HG03442 (cell line): ENCODE results near the gene TMEM250.
"Not testable (repeated sequence)": the region's sequence is repeated elsewhere in the genome, so short reads cannot be mapped to it uniquely, and the experiment has no call there.

Source experiments
- ATAC-seq: cut with Tn5 transposase; IDR thresholded peaks from one replicate; pipeline ENCODE4 v1.9.1; 2021; ENCODE audit warnings: mild to moderate bottlenecking, moderate library complexity; ENCODE audit not compliant: unreplicated experiment

Gene TMEM250

GRCh38 chr9:136114610-136115009, 4.1 kb downstream of the TMEM250 start:
- no peak for ATAC-seq

- no peak for ATAC-seq
These were observed 6.1 kb downstream of the TMEM250 start for GRCh38 chr9:136112541-136112940.

- no peak for ATAC-seq
These were observed 6.8 kb downstream of the TMEM250 start for GRCh38 chr9:136111910-136112309.

- ATAC-seq, result no peak
These were observed 7.5 kb downstream of the TMEM250 start for GRCh38 chr9:136111190-136111589.

- no peak for ATAC-seq
These were observed 8.3 kb downstream of the TMEM250 start for GRCh38 chr9:136110082-136111061.

- ATAC-seq, result peak; percentile 71
These were observed 9.2 kb downstream of the TMEM250 start for GRCh38 chr9:136109351-136110081.

- ATAC-seq, result no peak
These were observed 9.9 kb downstream of the TMEM250 start for GRCh38 chr9:136108648-136109266.

GRCh38 chr9:136107953-136108647, 10.6 kb downstream of the TMEM250 start:
- no peak for ATAC-seq

GRCh38 chr9:136107155-136107952, 11.3 kb downstream of the TMEM250 start:
- no peak for ATAC-seq

GRCh38 chr9:136105398-136106135, 13.1 kb downstream of the TMEM250 start:
- ATAC-seq, result no peak

GRCh38 chr9:136104916-136105315, 13.8 kb downstream of the TMEM250 start:
- no peak for ATAC-seq

- no peak for ATAC-seq
These were observed 14.2 kb downstream of the TMEM250 start for GRCh38 chr9:136104488-136104800.

GRCh38 chr9:136103651-136104487, 14.8 kb downstream of the TMEM250 start:
- no peak for ATAC-seq

GRCh38 chr9:136101615-136102074, 17.0 kb downstream of the TMEM250 start:
- not testable (repeated sequence) for ATAC-seq

- no peak for ATAC-seq
These were observed 17.7 kb downstream of the TMEM250 start for GRCh38 chr9:136100700-136101614.

- ATAC-seq, result no peak
These were observed 19.1 kb downstream of the TMEM250 start for GRCh38 chr9:136099542-136099941.

- no peak for ATAC-seq
These were observed 19.8 kb downstream of the TMEM250 start for GRCh38 chr9:136098844-136099243.
